CD4-positive, alpha-beta T cell treated with Interleukin-17A for 4 hours (primary cell): ENCODE results near the gene ACP2.
A peak's percentile ranks its signal among the peaks of the same experiment; 100 is the strongest.

ENCODE experiments used
- DNase-seq: peaks from one replicate; pipeline ENCODE4 v3.0.0-alpha.2; 2020; ENCODE audit warnings: mixed read lengths

ACP2 gene, protein sequence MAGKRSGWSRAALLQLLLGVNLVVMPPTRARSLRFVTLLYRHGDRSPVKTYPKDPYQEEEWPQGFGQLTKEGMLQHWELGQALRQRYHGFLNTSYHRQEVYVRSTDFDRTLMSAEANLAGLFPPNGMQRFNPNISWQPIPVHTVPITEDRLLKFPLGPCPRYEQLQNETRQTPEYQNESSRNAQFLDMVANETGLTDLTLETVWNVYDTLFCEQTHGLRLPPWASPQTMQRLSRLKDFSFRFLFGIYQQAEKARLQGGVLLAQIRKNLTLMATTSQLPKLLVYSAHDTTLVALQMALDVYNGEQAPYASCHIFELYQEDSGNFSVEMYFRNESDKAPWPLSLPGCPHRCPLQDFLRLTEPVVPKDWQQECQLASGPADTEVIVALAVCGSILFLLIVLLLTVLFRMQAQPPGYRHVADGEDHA

GRCh38 chr11:47248664-47249377 is at the start of gene ACP2:
ACP2 (minus strand) TSS chr11:47248814; CDS start chr11:47248789, 25 bp downstream.
- peak; percentile 89 for DNase-seq

- DNase-seq, result no peak
These were observed 47.4 kb upstream of the ACP2 start for GRCh38 chr11:47296045-47296444.

GRCh38 chr11:47295385-47295784 is 46.8 kb upstream of the ACP2 start:
- no peak for DNase-seq

DNA sequence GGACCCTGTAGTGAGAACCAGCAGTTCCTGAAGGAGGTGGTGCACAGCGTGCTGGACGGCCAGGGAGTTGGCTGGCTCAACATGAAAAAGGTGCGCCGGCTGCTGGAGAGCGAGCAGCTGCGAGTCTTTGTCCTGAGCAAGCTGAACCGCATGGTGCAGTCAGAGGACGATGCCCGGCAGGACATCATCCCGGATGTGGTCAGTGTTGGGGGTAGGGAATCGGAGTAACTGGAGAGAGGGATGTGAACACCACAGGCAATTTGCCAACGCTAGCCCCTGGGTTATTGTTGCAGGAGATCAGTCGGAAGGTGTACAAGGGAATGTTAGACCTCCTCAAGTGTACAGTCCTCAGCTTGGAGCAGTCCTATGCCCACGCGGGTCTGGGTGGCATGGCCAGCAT is 41.2 kb upstream of the ACP2 start:
- no peak for DNase-seq

DNA sequence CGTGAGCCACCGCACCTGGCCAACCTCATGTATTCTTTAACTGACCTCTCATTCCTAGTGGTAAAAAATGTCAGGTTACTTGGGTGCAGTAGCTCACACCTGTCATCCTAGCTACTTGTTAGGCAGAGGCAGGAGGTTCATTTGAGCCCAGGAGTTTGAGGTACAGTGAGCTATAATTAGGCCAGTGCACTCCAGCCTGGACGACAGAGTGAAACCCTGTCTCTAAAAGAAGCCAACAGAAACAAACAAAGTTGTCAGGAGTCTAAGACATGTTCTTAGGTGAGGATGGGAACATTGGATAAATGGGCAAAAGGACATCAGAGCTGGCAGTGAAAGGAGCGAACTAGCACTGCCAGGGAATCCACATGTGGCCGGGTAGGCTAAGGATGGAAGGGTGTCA is 39.5 kb upstream of the ACP2 start:
- DNase-seq, result no peak

DNA sequence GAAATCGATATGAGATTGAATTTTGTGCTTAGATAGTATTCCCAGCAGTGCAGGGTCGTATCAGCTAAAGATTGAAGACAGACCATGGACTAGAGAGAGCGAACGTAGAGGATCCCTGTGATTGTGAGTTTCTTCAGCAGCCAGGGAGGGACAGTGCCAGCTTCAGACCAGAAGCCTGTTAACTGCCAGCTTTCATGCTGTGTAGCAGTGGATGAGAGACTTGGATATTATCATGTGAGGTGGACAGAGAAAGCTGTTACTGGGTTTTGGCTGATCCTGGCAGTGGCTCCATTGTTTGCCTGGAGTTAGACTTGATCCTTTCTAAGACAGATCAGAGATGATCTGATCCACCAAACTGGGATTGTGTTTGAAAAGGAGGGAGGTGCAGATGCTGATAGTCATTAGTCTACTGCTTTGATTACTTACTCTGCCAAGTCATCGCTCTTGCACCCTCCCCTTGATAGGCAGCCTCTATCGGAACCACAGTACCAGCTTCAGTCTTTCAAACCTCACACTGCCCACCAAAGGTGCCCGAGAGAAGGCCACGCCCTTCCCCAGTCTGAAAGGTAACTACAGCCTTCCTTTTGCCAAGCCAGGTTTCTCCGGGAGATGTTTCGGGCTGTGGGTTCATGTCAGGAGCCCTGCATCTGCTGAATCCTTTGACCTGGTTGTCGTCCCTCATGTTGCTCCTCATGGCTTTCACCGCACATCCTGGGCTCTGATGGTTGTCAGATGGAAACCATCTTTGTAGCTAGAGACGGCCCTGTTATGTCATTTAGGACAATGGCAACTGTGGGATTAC is 37.6 kb upstream of the ACP2 start:
- DNase-seq, result no peak

GRCh38 chr11:47284151-47284550 is 35.5 kb upstream of the ACP2 start:
- DNase-seq, result no peak

GRCh38 chr11:47282462-47282861 is 33.8 kb upstream of the ACP2 start:
- no peak for DNase-seq

- DNase-seq, result no peak
These were observed 32.2 kb upstream of the ACP2 start for GRCh38 chr11:47280860-47281259.

DNA sequence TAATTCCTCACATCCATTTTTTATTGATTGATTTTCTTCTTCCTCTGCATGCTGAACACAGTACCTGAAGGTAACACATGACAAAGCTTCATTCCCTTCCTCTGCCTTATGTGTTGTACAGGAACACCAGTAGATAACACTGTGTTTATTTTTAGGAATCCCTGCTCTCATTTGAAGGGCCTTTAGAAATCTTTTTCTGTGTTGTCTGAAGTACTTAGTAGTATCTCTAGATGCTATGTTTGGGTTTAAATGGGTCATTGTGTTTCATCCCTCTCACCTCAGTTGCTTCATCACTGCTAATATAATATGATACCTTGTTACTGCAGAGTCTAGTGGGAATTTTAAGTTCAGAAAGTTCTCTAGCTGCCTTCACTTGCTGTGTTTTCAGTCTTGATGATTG is 31.5 kb upstream of the ACP2 start:
- DNase-seq, result no peak

GRCh38 chr11:47278769-47279168 is 30.2 kb upstream of the ACP2 start:
- DNase-seq, result no peak

GRCh38 chr11:47278058-47278457 is 29.4 kb upstream of the ACP2 start:
- DNase-seq, result no peak

DNA sequence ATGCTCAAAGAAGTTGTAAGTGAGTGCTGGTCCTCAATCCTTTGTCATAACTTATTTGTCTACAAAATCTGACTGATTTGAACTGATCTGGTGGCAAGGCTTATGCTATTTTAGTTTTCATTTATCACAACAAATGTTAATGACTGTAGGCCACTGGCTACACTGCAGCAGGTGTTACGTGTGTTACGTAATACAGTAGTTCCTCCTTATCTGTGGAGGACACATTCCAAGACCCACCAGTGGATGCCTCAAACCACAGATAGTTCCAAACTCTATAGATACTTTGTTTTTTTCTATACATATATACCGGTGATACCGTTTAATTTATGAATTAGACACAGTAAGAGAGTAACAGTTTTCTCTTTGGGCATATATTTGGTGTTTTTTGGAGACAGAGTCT is 28.3 kb upstream of the ACP2 start:
- no peak for DNase-seq

GRCh38 chr11:47274495-47275235 is 26.1 kb upstream of the ACP2 start:
- DNase-seq, result no peak

- no peak for DNase-seq
These were observed 24.1 kb upstream of the ACP2 start for GRCh38 chr11:47272706-47273105.

- DNase-seq, result no peak
These were observed 23.5 kb upstream of the ACP2 start for GRCh38 chr11:47271961-47272661.

DNA sequence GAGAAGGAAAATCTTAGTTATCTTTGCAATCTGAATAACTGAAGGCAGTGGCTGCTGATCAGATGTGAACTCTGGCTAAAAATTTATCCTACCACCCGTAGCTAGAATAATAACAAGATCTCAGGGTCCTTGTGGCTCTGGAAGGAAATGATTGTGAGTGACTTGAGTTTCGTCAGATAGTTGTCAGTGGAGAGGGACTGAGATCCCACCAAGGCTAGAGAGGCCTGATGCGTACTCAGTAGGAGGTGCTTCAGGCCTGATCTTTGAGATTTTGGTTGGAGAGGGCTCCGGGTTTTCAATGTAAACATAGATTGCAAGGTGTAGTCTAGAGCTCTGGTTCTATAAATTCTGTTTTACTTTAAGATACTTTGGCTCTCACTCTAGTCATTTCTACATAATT is 22.7 kb upstream of the ACP2 start:
- no peak for DNase-seq

DNA sequence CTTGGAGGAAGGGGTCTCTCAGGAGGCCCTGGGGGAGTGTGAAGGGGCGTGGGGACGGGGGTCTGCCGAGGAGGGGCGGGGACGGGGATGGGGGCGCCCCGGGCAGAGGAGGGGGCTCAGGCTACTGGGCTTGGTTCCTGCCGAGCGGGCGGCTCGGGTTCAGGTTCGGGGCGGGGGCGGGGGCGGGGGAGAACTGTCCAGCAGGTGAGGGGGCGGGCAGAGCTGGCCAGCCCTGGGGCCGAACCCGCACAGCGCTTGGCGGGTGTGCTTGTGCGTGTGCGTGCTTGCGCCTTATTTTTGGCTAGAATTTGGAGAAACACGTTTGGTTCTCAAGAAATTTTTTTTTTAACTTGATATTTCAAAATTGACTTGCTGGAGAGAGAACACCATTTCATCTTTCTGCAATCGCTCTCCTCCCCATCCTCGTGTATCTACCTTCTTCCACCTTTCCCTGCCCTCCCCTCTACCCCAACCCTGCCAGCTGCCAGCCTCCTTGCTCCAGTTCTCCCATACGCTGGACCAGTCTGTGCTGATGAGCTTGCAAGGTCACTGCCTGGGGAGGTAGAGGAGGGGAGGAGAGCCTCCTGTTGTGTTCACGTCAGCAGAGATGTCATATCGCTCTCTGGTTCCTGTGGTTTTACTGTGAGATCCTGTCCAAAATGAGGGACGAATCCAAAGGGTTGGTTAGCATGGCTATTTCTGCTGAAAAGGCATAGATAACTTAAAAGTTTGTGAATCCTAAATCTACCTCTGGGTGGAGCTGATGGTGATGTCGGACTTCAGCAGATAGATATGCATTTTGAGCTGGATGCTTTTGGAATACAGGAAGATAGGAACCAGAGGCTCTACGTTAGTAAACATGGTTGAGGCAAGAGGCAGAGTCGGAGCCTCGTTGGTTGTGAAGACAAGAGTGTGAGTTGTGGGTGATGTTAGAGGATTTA is 22.0 kb upstream of the ACP2 start:
- peak; percentile 25 for DNase-seq

GRCh38 chr11:47269829-47270305 is 21.3 kb upstream of the ACP2 start, which contains the start of gene MADD:
MADD (plus strand) TSS chr11:47270133.
- DNase-seq, result peak; percentile 95

GRCh38 chr11:47269002-47269828 is 20.6 kb upstream of the ACP2 start:
- DNase-seq, result peak; percentile 89
